Tibial nerve (tissue), 4 donors: ENCODE measurements around the gene VN1R5. TPM values are rescaled to one million over a fixed set of nuclear protein-coding genes. Genes with fewer than 3 reads are reported as not detected.

Source experiments
- DNase-seq, 2 donors: peaks; one replicate each; pipeline ENCODE4 v3.0.0-alpha.2; 2019; ENCODE audit warnings: low spot score in 2 of 2
- H3K27ac ChIP-seq, 4 donors: fragments of 200-600 bp; sonication (generic) in 3 of 4; one replicate each; pipeline ENCODE4 v1.5.1; 2017 to 2019; ENCODE audit warnings: mild to moderate bottlenecking in 1 of 4
- H3K27me3 ChIP-seq, 2 donors: fragments of 200-600 bp; sonication (generic) in 1 of 2; one replicate each; pipeline versions ENCODE4 v1.5.1 to v1.6.0; 2017 to 2019
- H3K36me3 ChIP-seq, 3 donors: fragments of 200-600 bp; sonication (generic); one replicate each; pipeline ENCODE4 v1.5.1; 2018 to 2019
- H3K4me1 ChIP-seq, 4 donors: fragments of 200-600 bp; sonication (generic) in 3 of 4; one replicate each; pipeline ENCODE4 v1.5.1; 2017 to 2019
- H3K4me3 ChIP-seq, 4 donors: fragments of 200-600 bp; sonication (generic) in 3 of 4; one replicate each; pipeline ENCODE4 v1.5.1; 2017 to 2019; ENCODE audit warnings: mild to moderate bottlenecking in 1 of 4, moderate library complexity in 1 of 4
- H3K9me3 ChIP-seq, 4 donors: fragments of 200-600 bp; sonication (generic) in 3 of 4; one replicate each; pipeline ENCODE4 v1.5.1; 2017 to 2019
- CTCF ChIP-seq, 5 experiments: fragments of 200-600 bp in 3 of 5; fragments of 450-650 bp in 2 of 5; sonication (generic) in 3 of 5; IDR thresholded peaks; one replicate each; pipeline ENCODE4 v1.5.1; 2016 to 2019; ENCODE audit warnings: antibody characterized with exemption in 5 of 5, mild to moderate bottlenecking in 3 of 5, moderate library complexity in 2 of 5
- EP300 ChIP-seq, 2 donors: sonication (generic); formaldehyde crosslinking; IDR thresholded peaks; one replicate each; pipeline ENCODE4 v1.6.1; 2017; ENCODE audit warnings: antibody characterized with exemption in 2 of 2, mild to moderate bottlenecking in 1 of 2
- POLR2A ChIP-seq, 2 donors: fragments of 450-650 bp; IDR thresholded peaks; one replicate each; pipeline ENCODE4 v1.6.1; 2017; ENCODE audit warnings: antibody characterized with exemption in 2 of 2, mild to moderate bottlenecking in 2 of 2, moderate library complexity in 2 of 2
- whole genome bisulfite sequencing, 2 donors: methylation state at CpG; one replicate each; pipeline ENCODE4 v1.1.5; 2018; 5-methylcytosine and 5-hydroxymethylcytosine counted together
- total RNA-seq, 4 donors: library from RNA; depleted of rRNA; stranded (reverse); fragments of >200 nt; gene quantifications; one replicate each; pipeline ENCODE4 v1.1.0, GENCODE V29; 2016

VN1R5 gene
- total RNA-seq, 4 donors from 2014 or later = not detected

- H3K27me3 ChIP-seq = no peaks in the 10 kb centered on the region
- H3K4me3 ChIP-seq = no peak overlapping the region
- no peaks in the 10 kb centered on the region for H3K9me3 ChIP-seq
- 48 to 55% methylated on average over 6 of the region's 6 CpGs for WGBS, 2 donors
- no peaks in the 10 kb centered on the region for H3K4me1 ChIP-seq
- H3K36me3 ChIP-seq = peaks cover 0 to 32% (median 0%) of the 10 kb centered on the region in 3 donors
- no peak overlapping the region for H3K27ac ChIP-seq
- no peak for DNase-seq
- TF ChIP-seq CTCF (IDR thresholded peaks at IDR 0.05) = no peak
- no peak for TF ChIP-seq POLR2A (IDR thresholded peaks at IDR 0.05)
- no peak for TF ChIP-seq EP300 (IDR thresholded peaks at IDR 0.05)
These were observed 39.4 kb downstream of the VN1R5 start for GRCh38 chr1:247295274-247295684.

GRCh38 chr1:247295746-247296145, 39.9 kb downstream of the VN1R5 start:
- Histone ChIP-seq H3K27me3 (no peaks in the 10 kb centered on the region), H3K4me3 (no peak overlapping the region), H3K27ac (no peak overlapping the region), H3K36me3 (peaks cover 0 to 37% (median 3%) of the 10 kb centered on the region in 3 donors), H3K9me3 (no peaks in the 10 kb centered on the region), H3K4me1 (no peaks in the 10 kb centered on the region)
- DNase-seq = no peak
- 70 to 76% methylated on average over 5 of the region's 5 CpGs for WGBS, 2 donors
- TF ChIP-seq POLR2A (IDR thresholded peaks at IDR 0.05) (no peak), CTCF (IDR thresholded peaks at IDR 0.05) (no peak), EP300 (IDR thresholded peaks at IDR 0.05) (no peak)

GRCh38 chr1:247296599-247297180, 40.8 kb downstream of the VN1R5 start:
- peaks cover 0 to 41% (median 8%) of the 10 kb centered on the region in 3 donors for H3K36me3 ChIP-seq
- H3K9me3 ChIP-seq = peaks cover 0 to 5% (median 0%) of the 10 kb centered on the region in 4 donors
- H3K4me3 ChIP-seq = no peak overlapping the region
- no peak overlapping the region for H3K27ac ChIP-seq
- H3K27me3 ChIP-seq = no peaks in the 10 kb centered on the region
- 92 to 95% methylated on average over 8 of the region's 8 CpGs for WGBS, 2 donors
- no peak for TF ChIP-seq EP300 (IDR thresholded peaks at IDR 0.05)
- TF ChIP-seq POLR2A (IDR thresholded peaks at IDR 0.05) = no peak
- no peak for TF ChIP-seq CTCF (IDR thresholded peaks at IDR 0.05)
- DNase-seq = no peak
- no peaks in the 10 kb centered on the region for H3K4me1 ChIP-seq

- DNase-seq = no peak
- H3K36me3 ChIP-seq = peaks cover 0 to 49% (median 8%) of the 10 kb centered on the region in 3 donors
- H3K4me1 ChIP-seq = no peaks in the 10 kb centered on the region
- no peak overlapping the region for H3K4me3 ChIP-seq
- TF ChIP-seq CTCF (IDR thresholded peaks at IDR 0.05) (no peak), POLR2A (IDR thresholded peaks at IDR 0.05) (no peak), EP300 (IDR thresholded peaks at IDR 0.05) (no peak)
- H3K27me3 ChIP-seq = no peaks in the 10 kb centered on the region
- 75 to 77% methylated on average over 9 of the region's 9 CpGs for WGBS, 2 donors
- H3K9me3 ChIP-seq = peaks cover 0 to 5% (median 0%) of the 10 kb centered on the region in 4 donors
- H3K27ac ChIP-seq = no peak overlapping the region
These were observed 41.6 kb downstream of the VN1R5 start for GRCh38 chr1:247297263-247298123.

GRCh38 chr1:247298124-247298481, 42.2 kb downstream of the VN1R5 start:
- no peak overlapping the region for H3K4me3 ChIP-seq
- no peak for TF ChIP-seq EP300 (IDR thresholded peaks at IDR 0.05)
- no peak for TF ChIP-seq POLR2A (IDR thresholded peaks at IDR 0.05)
- H3K27ac ChIP-seq = no peak overlapping the region
- peaks cover 0 to 5% (median 0%) of the 10 kb centered on the region in 4 donors for H3K9me3 ChIP-seq
- 81 to 83% methylated on average over 6 of the region's 6 CpGs for WGBS, 2 donors
- no peaks in the 10 kb centered on the region for H3K4me1 ChIP-seq
- no peak for DNase-seq
- H3K36me3 ChIP-seq = peaks cover 0 to 55% (median 8%) of the 10 kb centered on the region in 3 donors
- no peaks in the 10 kb centered on the region for H3K27me3 ChIP-seq
